HG02678 (cell line): ENCODE measurements around the gene SARDH.
A peak's percentile ranks its signal among the peaks of the same experiment; 100 is the strongest.
"Not testable (repeated sequence)": the region's sequence is repeated elsewhere in the genome, so short reads cannot be mapped to it uniquely, and the experiment has no call there.

ENCODE experiments used
- ATAC-seq: cut with Tn5 transposase; IDR thresholded peaks from one replicate; pipeline ENCODE4 v1.9.1; 2021; ENCODE audit warnings: mild to moderate bottlenecking, moderate library complexity; ENCODE audit not compliant: unreplicated experiment

SARDH gene

DNA sequence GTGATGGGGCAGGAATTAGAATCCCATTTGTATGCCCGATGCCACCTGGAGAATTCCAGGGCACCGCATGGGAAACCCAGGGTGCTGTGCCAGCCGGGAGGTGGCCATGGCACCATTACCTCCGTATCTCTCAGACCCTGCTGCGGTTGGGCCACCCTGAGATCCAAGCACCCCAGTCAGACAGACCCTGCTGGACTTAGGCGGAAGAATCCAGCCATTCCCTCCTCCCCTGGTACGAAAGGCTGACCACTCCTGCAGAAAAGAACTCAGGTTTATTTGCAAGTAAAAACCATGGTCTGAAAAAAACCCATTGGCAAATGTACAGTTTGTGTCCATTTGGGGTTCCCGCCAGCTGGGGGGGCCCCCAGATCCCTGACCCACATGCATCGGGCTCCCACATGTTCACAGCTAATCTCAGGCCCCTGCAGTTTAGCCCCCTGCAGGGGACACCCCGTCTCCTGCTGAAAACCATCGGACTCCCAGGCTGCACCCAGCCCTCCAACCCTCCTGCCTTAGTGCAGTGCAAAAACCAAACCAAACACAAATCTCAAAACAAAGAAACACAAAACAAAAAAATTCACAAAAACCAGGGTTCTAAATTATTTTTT, 23.6 kb upstream of the SARDH start:
- ATAC-seq, result no peak

DNA sequence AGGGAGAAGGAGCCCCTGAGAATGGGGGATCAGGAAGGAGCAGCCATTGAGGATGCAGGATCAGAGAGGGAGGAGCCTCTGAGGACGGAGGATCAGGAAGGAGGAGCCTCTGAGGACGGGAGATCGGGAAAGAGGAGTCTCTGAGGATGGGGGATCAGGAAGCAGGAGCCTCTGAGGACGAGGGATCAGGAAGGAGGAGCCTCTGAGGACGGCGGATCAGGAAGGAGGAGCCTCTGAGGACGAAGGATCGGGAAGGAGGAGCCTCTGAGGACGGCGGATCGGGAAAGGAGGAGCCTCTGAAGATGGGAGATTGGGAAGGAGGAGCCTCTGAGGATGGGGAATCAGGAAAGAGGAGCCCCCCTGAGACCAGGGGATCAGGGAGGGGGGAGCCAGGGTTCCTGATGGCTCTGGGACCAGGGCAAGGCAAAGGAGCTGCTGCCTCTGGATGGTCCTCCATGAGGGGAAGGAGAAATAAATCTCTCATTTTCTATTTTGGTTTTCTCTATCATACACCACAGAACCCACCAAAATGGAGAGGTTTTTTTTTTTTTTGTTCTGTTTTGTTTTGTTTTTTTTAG, 22.6 kb upstream of the SARDH start:
- no peak for ATAC-seq

DNA sequence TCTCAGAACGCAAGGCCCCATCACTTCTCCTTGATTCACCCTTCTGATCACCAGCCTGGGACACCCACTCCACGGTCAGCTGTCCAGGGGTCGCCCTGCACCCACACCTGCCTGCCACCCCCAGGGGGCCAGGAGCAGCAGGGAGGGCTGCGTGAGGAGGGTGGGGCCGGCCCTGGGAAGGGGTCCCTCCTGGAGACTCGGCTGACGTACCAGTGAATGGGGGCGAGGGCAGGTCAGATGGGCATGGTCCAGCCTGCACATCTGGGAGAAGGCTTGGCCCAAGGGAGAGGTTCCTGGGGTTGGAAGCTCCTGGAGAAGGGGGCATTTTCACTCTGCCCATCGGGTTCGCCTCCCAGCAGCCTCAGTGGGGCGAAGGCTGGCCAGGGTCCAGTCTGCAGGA, 21.8 kb upstream of the SARDH start:
- no peak for ATAC-seq

DNA sequence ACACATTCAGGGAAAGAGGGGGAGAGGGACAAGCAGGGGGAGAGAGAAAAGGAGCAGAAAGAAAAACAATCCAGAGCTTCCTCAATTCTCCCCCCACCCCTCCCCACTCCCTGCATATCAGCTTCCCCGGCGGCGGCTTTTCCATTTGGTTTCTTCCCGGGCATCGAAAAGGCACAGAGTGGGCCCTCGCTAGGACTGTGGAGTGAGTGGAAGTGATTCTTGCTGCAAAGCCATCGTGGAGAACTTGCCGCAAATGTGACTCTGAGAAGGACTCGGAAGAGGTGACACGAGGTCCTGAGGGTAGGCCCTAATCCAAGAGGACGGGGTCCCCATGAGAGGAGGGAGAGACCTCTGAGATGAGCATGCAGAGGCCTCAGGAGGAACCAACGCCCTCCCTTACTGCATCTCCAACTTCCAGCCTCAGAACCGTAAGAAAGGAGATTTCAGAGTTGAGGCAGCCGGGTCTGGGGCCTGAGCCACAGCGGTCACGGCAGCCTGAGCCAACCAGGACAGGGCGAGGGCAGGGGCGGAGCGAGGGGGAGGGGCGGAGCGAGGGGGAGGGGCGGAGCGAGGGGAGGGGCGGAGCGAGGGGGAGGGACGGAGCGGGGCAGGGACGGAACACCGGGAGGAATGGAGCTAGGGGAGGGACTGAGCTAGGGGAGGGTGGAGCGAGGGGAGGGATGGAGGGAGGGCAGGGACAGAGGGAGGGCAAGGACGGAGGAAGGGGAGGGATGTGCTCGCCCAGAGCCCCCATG, 21.2 kb upstream of the SARDH start:
- ATAC-seq, result no peak

DNA sequence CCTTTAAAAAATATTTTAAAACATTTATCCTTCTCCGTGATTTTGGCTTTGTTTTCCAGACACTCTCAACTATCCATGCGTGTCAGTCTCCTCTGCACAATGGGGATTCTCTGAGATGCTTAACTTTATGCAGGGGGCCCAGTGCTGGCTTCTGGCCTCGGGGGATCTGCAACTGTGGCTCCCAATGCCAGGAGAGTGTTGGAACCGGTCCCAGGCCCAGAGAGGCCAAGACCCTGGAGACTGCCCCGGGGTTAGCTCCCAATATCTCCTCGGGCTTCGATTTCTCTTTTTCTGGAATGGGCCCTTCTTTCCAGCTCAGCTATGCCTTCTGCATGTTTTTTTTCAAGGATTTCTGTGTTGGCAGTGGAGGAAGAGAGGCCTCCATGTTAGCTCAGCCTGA, 20.1 kb upstream of the SARDH start:
- ATAC-seq, result no peak

DNA sequence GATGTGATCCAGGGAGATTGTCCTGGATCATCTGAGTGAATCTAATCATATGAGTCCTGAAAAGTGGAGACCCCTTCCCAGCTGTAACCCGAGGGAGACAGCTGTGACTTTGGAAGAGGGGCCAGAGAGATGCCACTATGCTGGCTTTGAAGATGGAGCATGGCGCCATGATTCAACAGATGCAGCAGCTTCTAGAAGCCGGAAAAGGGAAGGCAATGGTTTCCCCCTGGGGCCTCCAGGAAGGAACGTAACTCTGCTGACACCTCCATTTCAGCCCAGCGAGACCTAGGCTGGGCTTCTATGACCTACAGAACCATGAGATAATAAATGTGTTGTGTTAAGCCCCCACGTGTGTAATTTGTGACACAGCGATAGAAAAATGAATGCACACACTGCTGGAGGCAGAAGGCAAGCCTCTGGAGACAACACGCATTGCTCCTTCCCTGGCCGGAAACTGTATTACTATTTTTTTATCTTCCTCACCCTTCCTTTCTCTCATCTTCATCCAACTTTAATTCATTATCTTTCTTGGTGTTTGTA, 16.6 kb upstream of the SARDH start:
- no peak for ATAC-seq

DNA sequence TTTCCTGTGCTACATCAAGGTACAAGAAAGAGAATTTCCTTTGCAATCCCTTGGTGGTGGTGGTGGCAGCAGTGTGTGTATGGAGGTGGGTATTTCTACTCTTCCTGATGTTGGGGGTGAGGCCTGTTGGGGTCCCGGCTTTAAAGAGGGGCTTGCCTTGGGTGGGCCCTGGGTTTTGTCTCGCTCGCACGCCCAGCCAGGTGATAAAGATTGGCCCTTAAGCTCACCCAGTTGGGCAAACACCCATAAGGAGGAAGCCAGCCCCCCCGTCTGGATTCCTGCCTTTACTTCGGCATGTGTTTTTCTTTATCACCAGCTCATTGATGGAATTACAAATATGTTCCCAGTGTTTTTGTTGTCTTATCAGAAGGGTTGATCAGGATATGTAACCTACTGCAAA, 16.0 kb upstream of the SARDH start:
- ATAC-seq, result no peak

DNA sequence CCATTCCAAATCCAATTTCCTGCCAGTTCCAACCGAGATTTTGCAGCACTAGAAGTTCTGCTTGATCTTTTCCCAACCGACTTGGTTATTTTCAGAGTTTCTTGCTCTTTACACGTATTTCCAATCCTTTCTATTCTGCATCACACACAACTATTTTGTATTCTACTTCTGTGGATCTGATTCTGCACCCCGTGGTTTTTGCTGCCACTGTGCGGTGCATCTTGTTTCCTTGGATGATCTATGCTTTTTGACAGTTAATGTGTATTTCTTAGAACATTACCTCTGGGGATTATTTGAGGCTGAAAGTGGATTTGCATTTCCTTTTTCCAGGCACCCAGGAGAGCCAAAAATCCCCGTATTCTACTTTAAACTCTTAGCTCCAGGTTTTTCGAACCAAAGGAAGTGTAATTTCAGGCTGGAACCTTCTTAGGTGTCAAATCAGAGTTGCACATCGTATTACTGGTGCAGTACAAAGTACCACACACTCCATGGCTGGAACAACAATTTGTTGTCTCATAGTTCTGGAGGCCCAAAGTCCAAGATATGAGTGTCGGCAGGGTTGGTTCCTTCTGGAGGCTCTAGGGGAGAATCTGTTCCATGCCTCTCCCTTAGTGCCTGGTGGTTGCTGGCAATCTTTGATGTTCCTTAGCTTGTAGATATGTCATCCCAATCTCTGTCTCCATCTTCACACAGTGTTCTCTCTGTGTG, 14.7 kb upstream of the SARDH start:
- ATAC-seq, result no peak

DNA sequence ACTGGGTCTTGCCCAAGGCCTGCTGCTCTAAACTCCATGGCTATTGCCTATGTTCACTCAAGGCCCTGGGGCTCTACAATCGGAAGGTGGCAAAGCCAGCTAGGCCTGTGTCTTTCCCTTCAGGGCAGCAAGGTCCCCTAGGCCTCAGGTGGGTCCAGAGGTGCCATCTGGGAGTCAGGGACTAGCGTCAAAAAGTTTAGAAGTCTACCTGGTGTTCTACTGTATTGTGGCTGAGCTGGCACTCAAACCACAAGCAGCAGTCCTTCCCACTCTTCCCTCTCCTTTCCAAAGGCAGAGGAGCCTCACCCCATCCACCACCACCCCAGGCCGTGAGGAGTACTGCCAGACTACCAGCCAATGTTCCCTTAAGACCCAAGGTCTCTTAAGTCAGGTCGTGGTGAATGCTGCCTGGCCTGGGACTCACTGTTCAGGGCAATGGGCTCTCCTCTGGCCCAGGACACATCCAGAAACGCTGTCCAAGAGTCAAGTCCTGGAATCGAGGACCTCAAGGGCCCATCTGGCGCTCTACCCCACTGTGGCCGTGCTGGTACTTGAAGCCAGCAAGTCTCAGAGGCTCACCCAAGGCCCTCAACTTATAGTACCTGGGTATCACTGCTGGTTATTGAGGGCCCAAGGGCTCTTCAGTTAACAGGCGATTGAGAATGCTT, 13.0 kb upstream of the SARDH start:
- no peak for ATAC-seq

DNA sequence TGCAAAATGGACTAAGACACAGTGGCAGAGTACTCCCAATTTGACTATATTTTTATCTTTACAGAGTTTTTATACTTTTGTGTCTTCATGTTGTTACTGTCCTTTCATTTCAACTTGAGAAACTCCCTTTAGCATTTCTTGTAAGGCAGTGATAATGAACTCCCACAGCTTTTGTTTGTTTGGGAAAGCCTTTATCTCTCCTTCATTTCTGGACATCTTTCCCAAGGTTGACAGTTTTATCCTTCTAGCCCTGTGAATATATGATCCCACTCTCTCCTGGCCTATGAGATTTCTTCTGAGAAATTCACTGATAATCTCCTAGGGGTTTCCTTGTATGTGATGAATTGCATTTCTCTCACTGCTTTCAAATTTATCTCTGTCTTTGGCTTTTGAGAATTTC, 9.2 kb upstream of the SARDH start:
- no peak for ATAC-seq

DNA sequence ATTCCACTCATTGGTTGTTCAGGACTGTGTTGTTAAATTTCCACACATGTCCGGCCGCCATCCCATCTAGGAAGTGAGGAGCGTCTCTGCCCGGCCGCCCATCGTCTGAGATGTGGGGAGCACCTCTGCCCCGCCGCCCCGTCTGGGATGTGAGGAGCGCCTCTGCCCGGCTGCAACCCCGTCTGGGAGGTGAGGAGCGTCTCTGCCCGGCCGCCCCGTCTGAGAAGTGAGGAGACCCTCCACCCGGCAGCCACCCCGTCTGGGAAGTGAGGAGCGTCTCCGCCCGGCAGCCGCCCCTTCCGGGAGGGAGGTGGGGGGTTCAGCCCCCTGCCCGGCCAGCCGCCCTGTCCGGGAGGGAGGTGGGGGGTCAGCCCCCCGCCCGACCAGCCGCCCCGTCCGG, 6.4 kb upstream of the SARDH start:
- ATAC-seq, result not testable (repeated sequence)

DNA sequence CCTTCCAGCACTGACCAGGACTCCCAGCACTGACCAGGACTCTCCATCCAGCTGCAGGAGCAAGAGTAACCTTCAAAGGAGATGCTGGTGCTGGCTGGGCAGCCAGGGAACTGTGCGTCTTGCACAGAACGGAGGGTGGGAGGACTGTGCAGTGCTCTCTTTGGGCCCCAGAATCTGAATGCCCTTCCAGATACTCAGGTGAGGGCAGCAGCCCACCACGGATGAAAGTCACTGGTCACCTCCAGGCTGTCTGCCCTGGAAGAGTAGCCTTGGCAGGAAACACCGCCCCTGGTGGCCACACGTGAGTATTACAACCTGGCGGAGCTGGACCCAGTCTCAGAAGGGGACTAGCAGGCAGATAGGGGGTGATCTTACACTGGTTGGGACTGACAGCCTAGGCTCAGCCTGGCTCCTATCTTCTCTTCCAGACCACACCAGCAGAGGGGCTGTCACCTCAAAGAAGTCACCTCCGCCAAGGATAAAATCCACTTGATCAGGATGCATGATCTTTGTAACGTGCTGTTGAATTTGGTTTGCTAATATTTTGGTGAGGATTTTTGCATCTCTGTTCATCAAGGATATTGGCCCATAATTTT, 4.8 kb upstream of the SARDH start:
- ATAC-seq, result peak; percentile 61

DNA sequence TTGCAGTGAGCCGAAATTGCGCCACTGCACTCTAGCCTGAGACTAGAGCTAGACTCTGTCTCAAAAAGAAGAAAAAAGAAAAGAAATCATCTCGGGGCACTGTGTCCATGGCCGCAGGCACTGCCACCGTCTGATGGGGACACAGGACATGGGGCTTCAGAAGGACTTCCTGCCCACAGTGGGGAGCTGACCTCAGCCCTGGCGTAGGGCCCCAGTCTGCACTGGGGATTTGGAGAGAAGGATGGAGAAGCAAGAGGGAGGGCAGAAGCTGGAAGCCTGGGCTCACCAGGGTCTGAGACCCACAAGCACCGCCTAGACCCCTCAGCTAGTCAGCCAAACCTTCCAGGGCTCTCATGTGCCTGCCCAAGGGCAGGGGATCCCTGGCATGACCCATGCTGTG, 4.1 kb upstream of the SARDH start:
- no peak for ATAC-seq

DNA sequence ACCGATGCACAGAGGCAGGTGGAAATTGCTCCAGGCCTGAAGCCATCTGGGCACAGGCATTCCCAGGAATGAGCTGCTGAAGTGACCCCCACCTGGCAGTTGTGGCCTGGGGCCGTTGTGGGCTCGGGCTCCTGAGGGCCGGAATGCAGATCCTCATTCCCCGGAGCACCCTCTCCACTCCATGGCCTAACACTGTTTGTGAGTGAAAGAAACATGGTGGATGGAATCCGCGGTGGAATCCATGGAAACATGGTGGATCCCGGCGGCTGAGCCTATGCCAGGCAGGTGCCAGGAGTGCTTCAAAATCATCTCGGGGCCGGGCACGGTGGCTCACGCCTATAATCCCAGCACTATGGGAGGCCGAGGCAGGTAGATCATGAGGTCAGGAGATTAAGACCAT, 3.6 kb upstream of the SARDH start:
- ATAC-seq, result no peak

DNA sequence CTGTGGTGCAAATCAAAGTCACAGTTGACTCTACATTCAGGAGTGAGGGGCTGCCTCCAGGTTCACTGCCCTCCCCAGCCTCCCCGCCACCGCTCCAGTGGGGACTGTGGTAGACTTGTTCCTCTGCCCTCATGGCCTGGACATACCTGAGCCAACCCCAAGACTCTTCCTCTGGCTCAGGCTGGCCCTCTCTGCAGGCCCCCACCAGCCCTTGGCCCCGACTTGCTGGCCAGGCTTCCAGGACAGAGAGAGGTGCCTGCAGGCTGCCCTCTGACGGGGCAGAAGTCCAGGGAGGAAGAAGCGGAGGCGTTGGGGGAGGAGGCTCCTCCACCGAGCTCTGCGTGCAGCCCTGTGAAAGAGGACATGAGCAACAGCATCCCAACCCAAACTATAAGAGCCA, 2.8 kb upstream of the SARDH start:
- no peak for ATAC-seq

DNA sequence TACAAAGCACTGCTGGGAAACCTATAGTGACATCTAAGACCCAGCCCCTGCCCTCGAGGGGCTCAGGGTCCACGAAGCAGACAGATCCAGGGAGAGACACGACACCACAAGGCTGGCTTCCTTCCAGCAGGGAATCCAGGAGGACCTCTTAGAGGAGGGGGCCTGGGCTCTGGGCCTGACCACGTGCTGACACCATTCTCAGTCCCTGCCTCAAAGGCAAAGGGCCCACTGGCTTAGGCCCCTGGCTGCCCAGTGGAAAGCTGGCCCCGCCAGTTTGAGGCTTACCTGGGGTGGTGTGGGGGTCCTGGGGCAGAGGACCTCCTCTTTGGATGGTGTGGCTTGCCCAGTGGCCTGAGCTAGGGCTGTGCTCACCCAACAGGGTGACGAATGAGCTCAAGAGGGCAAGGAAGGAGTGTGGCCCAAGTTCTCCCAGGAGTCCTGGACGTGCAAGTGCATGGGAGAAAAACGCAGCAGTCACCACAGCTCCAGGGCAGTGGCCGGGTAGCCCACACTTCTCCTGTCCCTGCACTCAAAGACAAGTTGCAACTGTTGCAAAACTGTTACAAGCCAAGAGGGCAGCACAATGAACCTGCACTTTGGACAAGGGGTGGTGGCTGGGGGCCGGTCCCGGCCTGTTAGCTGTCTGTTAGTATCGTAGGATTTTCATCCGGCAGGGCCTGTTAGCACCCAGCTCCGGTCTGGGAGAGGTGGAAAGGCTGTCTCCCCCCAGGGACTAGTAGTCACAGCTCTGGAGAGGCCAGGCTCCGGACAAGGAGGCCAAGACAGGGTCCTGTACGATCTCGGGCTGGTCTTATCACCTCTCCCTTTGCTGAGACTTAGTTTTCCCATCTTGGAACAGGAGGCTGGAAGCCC, 1.5 kb upstream of the SARDH start:
- no peak for ATAC-seq

DNA sequence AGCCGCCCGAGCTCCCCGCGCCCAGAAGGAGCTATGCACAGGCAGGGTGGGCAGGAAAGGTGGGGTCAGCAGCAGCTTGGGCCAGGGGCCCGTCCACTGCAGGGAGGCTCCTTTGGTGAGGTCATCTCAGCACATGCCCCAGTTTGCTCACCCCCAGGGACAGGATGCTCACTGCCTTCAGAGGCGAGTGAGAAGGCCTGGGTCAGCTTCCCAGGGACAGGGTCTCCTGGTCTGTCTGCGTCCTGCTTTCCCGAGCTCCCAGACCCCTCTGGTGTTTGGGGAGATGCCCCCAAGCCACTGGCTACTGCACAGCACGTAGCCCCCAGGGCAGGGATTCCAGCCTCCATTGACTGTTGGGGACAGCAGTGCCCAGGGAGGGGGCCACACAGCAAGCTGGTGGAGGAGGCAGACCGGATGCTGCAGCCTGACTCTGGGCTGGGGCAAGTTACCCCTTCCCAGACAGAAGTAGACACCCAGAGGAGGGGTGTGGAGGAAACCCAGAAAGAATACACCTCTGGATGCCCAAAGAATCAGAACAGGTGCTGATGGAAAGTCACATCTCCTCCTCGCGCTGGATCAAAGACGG, 581 bp upstream of the SARDH start:
- no peak for ATAC-seq

DNA sequence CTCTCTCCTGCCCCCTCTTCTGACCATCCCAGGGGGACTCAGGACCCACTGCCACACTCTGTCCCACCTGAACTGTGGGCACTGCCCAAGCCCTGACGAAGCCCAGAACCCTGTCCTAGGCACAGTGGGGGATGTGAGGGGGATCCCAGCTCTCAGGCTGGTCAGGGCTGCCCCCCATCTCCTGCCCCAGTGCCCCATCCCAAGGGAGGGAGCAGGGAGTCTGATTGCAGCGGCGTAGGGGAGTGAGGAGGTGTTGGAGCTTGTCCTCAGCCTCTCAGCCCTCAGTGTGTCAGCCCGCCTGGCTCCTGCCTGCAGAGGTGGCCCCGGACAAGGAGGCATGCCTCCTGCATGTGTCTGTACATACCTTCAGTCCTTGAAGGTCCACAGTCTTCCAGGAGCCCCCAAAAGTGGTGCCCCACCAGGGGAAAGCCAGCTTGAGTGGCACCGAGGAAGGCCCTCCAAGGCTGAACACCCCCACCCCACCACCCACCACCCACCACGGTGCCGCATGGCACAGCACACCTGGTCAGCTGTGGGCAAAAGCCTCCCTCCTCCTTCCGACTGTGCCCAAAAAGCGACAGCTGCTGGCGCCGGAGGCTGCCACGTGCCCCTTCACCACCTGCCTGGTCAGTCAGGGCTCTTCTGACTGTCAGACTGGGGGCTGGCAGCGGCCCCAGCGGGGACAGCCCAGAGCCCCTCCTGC, 930 bp downstream of the SARDH start:
- no peak for ATAC-seq

DNA sequence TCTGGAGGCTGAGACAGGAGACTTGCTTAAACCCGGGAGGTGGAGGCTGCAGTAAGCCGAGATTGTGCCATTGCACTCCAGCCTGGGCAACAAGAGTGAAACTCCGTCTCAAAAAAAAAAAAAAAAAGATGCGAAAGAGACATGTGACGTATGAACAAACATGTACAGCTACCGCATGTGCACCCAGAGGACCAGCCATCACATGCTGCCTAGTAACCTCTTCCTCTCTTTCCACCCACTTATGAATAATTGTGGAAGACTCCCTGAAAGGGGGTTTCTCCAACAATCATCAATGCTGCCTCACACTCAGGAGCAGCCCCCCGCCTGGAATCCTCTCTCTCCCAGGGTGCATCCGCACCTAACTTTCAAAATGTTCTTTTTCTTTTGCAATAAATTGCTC, 2.2 kb downstream of the SARDH start:
- no peak for ATAC-seq
